OCI-LY3 (cell line): ENCODE measurements around the gene MAGI2.

Experiments used
- CTCF ChIP-seq: fragments of 200-600, 300-600 bp; sonication (generic); IDR thresholded peaks from 2 replicates; pipeline ENCODE4 v1.5.1; 2014; ENCODE audit warnings: antibody characterized with exemption, low read length, low read depth
- EZH2phosphoT487 ChIP-seq: fragments of 200-600 bp; shearing (Covaris generic); IDR thresholded peaks from 2 replicates; pipeline ENCODE4 v1.6.1; 2018; ENCODE audit warnings: antibody characterized with exemption, mixed run types, low read depth

DNA sequence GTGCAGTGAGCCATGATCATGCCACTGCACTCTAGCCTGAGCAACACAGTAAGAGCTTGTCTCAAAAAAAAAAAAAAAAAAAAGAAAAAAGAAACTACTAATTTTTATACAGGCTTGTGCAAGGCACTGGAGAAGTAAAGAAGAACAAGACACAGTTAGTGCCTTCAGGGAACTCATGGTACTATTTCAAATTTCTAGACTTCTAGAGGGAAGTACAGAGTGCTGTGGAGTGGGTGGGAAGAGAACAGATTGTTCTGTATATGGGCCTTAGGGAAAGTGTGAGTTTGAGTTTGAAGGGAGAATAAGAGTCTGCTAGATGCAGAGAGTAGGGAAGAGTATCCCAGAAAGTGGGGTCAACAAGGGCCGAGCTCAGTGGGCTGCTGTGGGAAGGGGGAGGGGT lies 1420.1 kb downstream of the MAGI2 start:
- TF ChIP-seq CTCF (no peak), EZH2phosphoT487 (no peak)
